Endothelial cell (in vitro differentiated cells): ENCODE measurements around the gene CD276. TPM values are rescaled to one million over a fixed set of nuclear protein-coding genes. Genes with fewer than 3 reads are reported as not detected.
"Not testable (repeated sequence)": the region's sequence is repeated elsewhere in the genome, so short reads cannot be mapped to it uniquely, and the experiment has no call there.

Experiments used
- DNase-seq: peaks from one replicate; pipeline ENCODE4 v3.0.0; 2021; ENCODE audit warnings: low spot score
- H3K27ac Mint-ChIP-seq: one replicate; pipeline ENCODE4 v1.8.0; 2021; ENCODE audit warnings: mixed read lengths, inconsistent platforms; ENCODE audit not compliant: unreplicated experiment
- H3K27me3 Mint-ChIP-seq: one replicate; pipeline ENCODE4 v1.8.0; 2021; ENCODE audit warnings: mild to moderate bottlenecking, moderate library complexity, mixed read lengths, inconsistent platforms; ENCODE audit not compliant: unreplicated experiment
- H3K36me3 Mint-ChIP-seq: one replicate; pipeline ENCODE4 v1.8.0; 2021; ENCODE audit warnings: mild to moderate bottlenecking, low read depth, mixed read lengths, inconsistent platforms; ENCODE audit not compliant: unreplicated experiment
- H3K4me1 Mint-ChIP-seq: one replicate; pipeline ENCODE4 v1.8.0; 2021; ENCODE audit warnings: mild to moderate bottlenecking, mixed read lengths, inconsistent platforms; ENCODE audit not compliant: unreplicated experiment
- H3K4me3 Mint-ChIP-seq: one replicate; pipeline ENCODE4 v1.8.0; 2021; ENCODE audit warnings: mild to moderate bottlenecking, mixed read lengths, inconsistent platforms; ENCODE audit not compliant: unreplicated experiment
- H3K9me3 Mint-ChIP-seq: one replicate; pipeline ENCODE4 v1.8.0; 2021; ENCODE audit warnings: mixed read lengths, inconsistent platforms; ENCODE audit not compliant: unreplicated experiment
- CTCF ChIP-seq: fragments of 200-600 bp; sonication (generic); IDR thresholded peaks from one replicate; pipeline ENCODE4 v1.5.0; 2021; ENCODE audit warnings: antibody characterized with exemption; ENCODE audit not compliant: unreplicated experiment
- total RNA-seq: library from RNA; stranded (reverse); fragmentation: NEBNext Ultra II Directional; extraction: Animal tissue kit (Norgen Biotek cat#: 25700); gene quantifications from one replicate; pipeline ENCODE4 v1.2.1, GENCODE V29; 2021; ENCODE audit not compliant: unreplicated experiment

Gene CD276
- total RNA-seq, 1 donor from 2014 or later, result 552 TPM

GRCh38 chr15:73697033-73697467 lies 12.9 kb downstream of the CD276 start:
- DNase-seq, result peak; percentile 84
- TF ChIP-seq CTCF, result no peak
- H3K9me3 Mint-ChIP-seq, result no peaks in the 10 kb centered on the region
- peak overlapping the region; percentile 59 for H3K4me3 Mint-ChIP-seq
- peaks cover 19% of the 10 kb centered on the region for H3K27me3 Mint-ChIP-seq
- H3K27ac Mint-ChIP-seq, result peak overlapping the region; percentile 96
- H3K36me3 Mint-ChIP-seq, result peaks cover 49% of the 10 kb centered on the region
- peaks cover 80% of the 10 kb centered on the region for H3K4me1 Mint-ChIP-seq

GRCh38 chr15:73699249-73700040 lies 15.3 kb downstream of the CD276 start:
- H3K27me3 Mint-ChIP-seq, result peaks cover 18% of the 10 kb centered on the region
- H3K36me3 Mint-ChIP-seq, result peaks cover 30% of the 10 kb centered on the region
- H3K9me3 Mint-ChIP-seq, result no peaks in the 10 kb centered on the region
- no peak for DNase-seq
- H3K4me3 Mint-ChIP-seq, result peak overlapping the region; percentile 65
- no peak overlapping the region for H3K27ac Mint-ChIP-seq
- peaks cover 62% of the 10 kb centered on the region for H3K4me1 Mint-ChIP-seq
- no peak for TF ChIP-seq CTCF

- peak; percentile 81 for TF ChIP-seq CTCF
Measured at GRCh38 chr15:73700041-73700842, 16.1 kb downstream of the CD276 start.

GRCh38 chr15:73702311-73703239 lies 18.4 kb downstream of the CD276 start:
- Mint-ChIP-seq H3K4me1 (peaks cover 36% of the 10 kb centered on the region), H3K27me3 (peaks cover 14% of the 10 kb centered on the region)
- H3K27ac Mint-ChIP-seq, result not testable (repeated sequence)

More at GRCh38 chr15:73700041-73700842, 16.1 kb downstream of the CD276 start:
- H3K9me3 Mint-ChIP-seq, result no peaks in the 10 kb centered on the region
- H3K4me1 Mint-ChIP-seq, result peaks cover 56% of the 10 kb centered on the region
- peaks cover 33% of the 10 kb centered on the region for H3K36me3 Mint-ChIP-seq
- DNase-seq, result peak; percentile 66
- H3K4me3 Mint-ChIP-seq, result peak overlapping the region; percentile 65
- H3K27me3 Mint-ChIP-seq, result peaks cover 16% of the 10 kb centered on the region
- peak overlapping the region; percentile 21 for H3K27ac Mint-ChIP-seq

GRCh38 chr15:73703601-73704000 lies 19.4 kb downstream of the CD276 start:
- peaks cover 31% of the 10 kb centered on the region for H3K4me1 Mint-ChIP-seq
- DNase-seq, H3K4me3 Mint-ChIP-seq, H3K27ac Mint-ChIP-seq, H3K9me3 Mint-ChIP-seq: not testable (repeated sequence)
- peaks cover 11% of the 10 kb centered on the region for H3K27me3 Mint-ChIP-seq
- peaks cover 47% of the 10 kb centered on the region for H3K36me3 Mint-ChIP-seq

More at GRCh38 chr15:73702311-73703239, 18.4 kb downstream of the CD276 start:
- not testable (repeated sequence) for H3K9me3 Mint-ChIP-seq, DNase-seq, H3K4me3 Mint-ChIP-seq
- H3K36me3 Mint-ChIP-seq, result peaks cover 44% of the 10 kb centered on the region

- H3K36me3 Mint-ChIP-seq, result peaks cover 47% of the 10 kb centered on the region
- H3K4me3 Mint-ChIP-seq, H3K27ac Mint-ChIP-seq, DNase-seq, H3K9me3 Mint-ChIP-seq: not testable (repeated sequence)
- H3K27me3 Mint-ChIP-seq, result peaks cover 12% of the 10 kb centered on the region
- peaks cover 28% of the 10 kb centered on the region for H3K4me1 Mint-ChIP-seq
Measured at GRCh38 chr15:73704142-73704868, 20.1 kb downstream of the CD276 start.
